Upper lobe of left lung (tissue), 4 donors: Measurements from ENCODE around the gene MGMT.

ENCODE experiments used
- POLR2AphosphoS5 ChIP-seq, 2 donors: sonication (generic); formaldehyde crosslinking; IDR thresholded peaks; one replicate each; pipeline ENCODE4 v1.5.1; 2017; ENCODE audit warnings: antibody characterized with exemption in 2 of 2
- TF ChIP-seq, protein P1 (sequence below), 6 experiments: fragments of 450-650 bp in 4 of 6; fragments of 200-600 bp in 2 of 6; sonication (generic) in 2 of 6; IDR thresholded peaks; one replicate each; pipeline ENCODE4 v1.5.1; 2016 to 2019; ENCODE audit warnings: antibody characterized with exemption in 6 of 6

- TF ChIP-seq, protein P1, sequence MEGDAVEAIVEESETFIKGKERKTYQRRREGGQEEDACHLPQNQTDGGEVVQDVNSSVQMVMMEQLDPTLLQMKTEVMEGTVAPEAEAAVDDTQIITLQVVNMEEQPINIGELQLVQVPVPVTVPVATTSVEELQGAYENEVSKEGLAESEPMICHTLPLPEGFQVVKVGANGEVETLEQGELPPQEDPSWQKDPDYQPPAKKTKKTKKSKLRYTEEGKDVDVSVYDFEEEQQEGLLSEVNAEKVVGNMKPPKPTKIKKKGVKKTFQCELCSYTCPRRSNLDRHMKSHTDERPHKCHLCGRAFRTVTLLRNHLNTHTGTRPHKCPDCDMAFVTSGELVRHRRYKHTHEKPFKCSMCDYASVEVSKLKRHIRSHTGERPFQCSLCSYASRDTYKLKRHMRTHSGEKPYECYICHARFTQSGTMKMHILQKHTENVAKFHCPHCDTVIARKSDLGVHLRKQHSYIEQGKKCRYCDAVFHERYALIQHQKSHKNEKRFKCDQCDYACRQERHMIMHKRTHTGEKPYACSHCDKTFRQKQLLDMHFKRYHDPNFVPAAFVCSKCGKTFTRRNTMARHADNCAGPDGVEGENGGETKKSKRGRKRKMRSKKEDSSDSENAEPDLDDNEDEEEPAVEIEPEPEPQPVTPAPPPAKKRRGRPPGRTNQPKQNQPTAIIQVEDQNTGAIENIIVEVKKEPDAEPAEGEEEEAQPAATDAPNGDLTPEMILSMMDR (IDR thresholded peaks at IDR 0.05): no peak
- no peak for TF ChIP-seq POLR2AphosphoS5 (IDR thresholded peaks at IDR 0.05)
Measured at GRCh38 chr10:129626796-129627435, 159.9 kb downstream of the MGMT start.
